H1 (cell line): Measurements from ENCODE around the gene FXR1. TPM values are rescaled to one million over a fixed set of nuclear protein-coding genes. Genes with fewer than 3 reads are reported as not detected.
"Not testable (repeated sequence)": the region's sequence is repeated elsewhere in the genome, so short reads cannot be mapped to it uniquely, and the experiment has no call there.

Experiments
- CTCF ChIA-PET: fragments of 300-600 bp; sonication (Branson Sonifier 250); formaldehyde crosslinking; loops from one replicate; lab custom pipeline; 2021; ENCODE audit not compliant: partially characterized antibody; lab: Charles Lee
- POLR2A ChIA-PET: fragments of 300-600 bp; sonication (Branson Sonifier 250); formaldehyde crosslinking; loops from one replicate; lab custom pipeline; 2021; ENCODE audit warnings: inconsistent platforms; ENCODE audit not compliant: partially characterized antibody; lab: Charles Lee
- DNase-seq, 2 experiments: peaks; one replicate each; pipeline versions ENCODE4 v3.0.0 to v3.0.0-alpha.2; 2010 to 2022; ENCODE audit warnings: low spot score in 2 of 2, low read depth in 1 of 2, mixed read lengths in 1 of 2
- FAIRE-seq: peaks from 2 replicates; lab custom pipeline; 2011; peaks lifted over from hg19 to GRCh38; lab: Jason Lieb, UNC
- H2AFZ ChIP-seq: 2 replicates; pipeline ENCODE4 v1.8.1; 2012; ENCODE audit warnings: low read length, inconsistent platforms
- H2AK5ac ChIP-seq: 2 replicates; pipeline ENCODE4 v1.6.1; 2013; ENCODE audit warnings: low read depth, low read length
- H2BK120ac ChIP-seq: replicated peaks from 2 replicates; pipeline ENCODE3; 2013; ENCODE audit warnings: low read depth, low read length, inconsistent platforms
- H2BK12ac ChIP-seq: 2 replicates; pipeline ENCODE4 v1.6.1; 2013; ENCODE audit warnings: low read depth, low read length
- H2BK15ac ChIP-seq: 2 replicates; pipeline ENCODE4 v1.6.1; 2013; ENCODE audit warnings: low read length
- H2BK20ac ChIP-seq: 2 replicates; pipeline ENCODE4 v1.6.1; 2013; ENCODE audit warnings: low read length
- H2BK5ac ChIP-seq: 2 replicates; pipeline ENCODE4 v1.6.1; 2013; ENCODE audit warnings: low read depth, low read length
- H3K14ac ChIP-seq: 2 replicates; pipeline ENCODE4 v1.6.1; 2013; ENCODE audit warnings: inconsistent platforms; ENCODE audit not compliant: insufficient read length
- H3K18ac ChIP-seq: 2 replicates; pipeline ENCODE4 v1.6.1; 2013; ENCODE audit warnings: low read length; ENCODE audit errors: extremely low read depth
- H3K23ac ChIP-seq: 2 replicates; pipeline ENCODE4 v1.6.1; 2013; ENCODE audit warnings: inconsistent platforms; ENCODE audit not compliant: insufficient read length
- H3K23me2 ChIP-seq: 2 replicates; pipeline ENCODE4 v1.6.1; 2013; ENCODE audit warnings: low read depth, low read length
- H3K27ac ChIP-seq: 2 replicates; pipeline ENCODE4 v1.6.1; 2011; ENCODE audit warnings: low read depth, low read length, inconsistent platforms
- H3K27me3 ChIP-seq, 4 experiments: replicated peaks in 1 of 4; 1 replicate in 1 of 4; 2 replicates in 3 of 4; pipeline versions ENCODE4 v1.6.1 to v1.8.1; 2011 to 2013; ENCODE audit warnings: low read length in 3 of 4, mild to moderate bottlenecking in 3 of 4, inconsistent platforms in 2 of 4, mixed read lengths in 2 of 4, moderate library complexity in 1 of 4; ENCODE audit not compliant: control insufficient read depth in 3 of 4, insufficient read depth in 3 of 4; ENCODE audit errors: extremely low read depth in 1 of 4
- H3K36me3 ChIP-seq, 4 experiments: 2 replicates each; pipeline versions ENCODE4 v1.6.1 to v1.8.1; 2011 to 2013; ENCODE audit warnings: mild to moderate bottlenecking in 4 of 4, low read length in 3 of 4, moderate library complexity in 2 of 4, control low read depth in 1 of 4, inconsistent platforms in 1 of 4; ENCODE audit not compliant: insufficient read depth in 4 of 4, control insufficient read depth in 2 of 4
- H3K4ac ChIP-seq: replicated peaks from 2 replicates; pipeline ENCODE3; 2013; ENCODE audit warnings: low read length, low read depth, mixed read lengths, inconsistent platforms; ENCODE audit not compliant: insufficient read length
- H3K4me1 ChIP-seq, 4 experiments: replicated peaks in 1 of 4; 1 replicate in 1 of 4; 2 replicates in 3 of 4; pipeline versions ENCODE4 v1.6.1 to v1.8.1; 2011 to 2013; ENCODE audit warnings: low read length in 3 of 4, inconsistent platforms in 2 of 4, mixed read lengths in 1 of 4; ENCODE audit not compliant: insufficient read depth in 4 of 4, control insufficient read depth in 3 of 4
- H3K4me2 ChIP-seq, 2 experiments: 2 replicates each; pipeline versions ENCODE4 v1.6.1 to v1.8.1; 2011 to 2013; ENCODE audit warnings: low read depth in 2 of 2, low read length in 2 of 2, control low read depth in 1 of 2, inconsistent platforms in 1 of 2, mild to moderate bottlenecking in 1 of 2; ENCODE audit not compliant: insufficient read depth in 1 of 2
- H3K4me3 ChIP-seq, 4 experiments: fragments of 200-600, 300-600 bp in 1 of 4; sonication (generic), shearing (Covaris generic), sonication (Bioruptor Twin) in 1 of 4; 2 replicates each; pipeline versions ENCODE4 v1.5.1 to v1.8.1; 2011 to 2016; ENCODE audit warnings: low read length in 4 of 4, low read depth in 3 of 4, control low read depth in 2 of 4, inconsistent platforms in 2 of 4, mild to moderate bottlenecking in 2 of 4, mixed read lengths in 1 of 4, moderate library complexity in 1 of 4; ENCODE audit not compliant: insufficient read depth in 2 of 4; ENCODE audit errors: extremely low read depth in 1 of 4
- H3K56ac ChIP-seq: replicated peaks from 2 replicates; pipeline ENCODE3; 2013; ENCODE audit warnings: low read depth, mild to moderate bottlenecking, mixed read lengths, low read length, inconsistent platforms; ENCODE audit not compliant: insufficient read length
- H3K79me1 ChIP-seq: 2 replicates; pipeline ENCODE4 v1.6.1; 2013; ENCODE audit warnings: low read depth, low read length, control low read depth
- H3K79me2 ChIP-seq, 2 experiments: 2 replicates each; pipeline versions ENCODE4 v1.6.1 to v1.8.1; 2012 to 2013; ENCODE audit warnings: low read length in 2 of 2, mild to moderate bottlenecking in 2 of 2, inconsistent platforms in 1 of 2; ENCODE audit not compliant: insufficient read depth in 2 of 2, control insufficient read depth in 1 of 2
- H3K9ac ChIP-seq, 4 experiments: replicated peaks in 1 of 4; 1 replicate in 1 of 4; 2 replicates in 3 of 4; pipeline versions ENCODE4 v1.6.1 to v1.8.1; 2011 to 2013; ENCODE audit warnings: low read depth in 3 of 4, low read length in 3 of 4, control low read depth in 2 of 4, mild to moderate bottlenecking in 2 of 4, moderate library complexity in 2 of 4, inconsistent platforms in 1 of 4; ENCODE audit errors: extremely low read depth in 1 of 4
- H3K9me3 ChIP-seq, 2 experiments: 2 replicates each; pipeline versions ENCODE4 v1.6.1 to v1.8.1; 2012 to 2013; ENCODE audit warnings: mild to moderate bottlenecking in 2 of 2, moderate library complexity in 2 of 2, control low read depth in 1 of 2, inconsistent platforms in 1 of 2, low read depth in 1 of 2, low read length in 1 of 2, mixed read lengths in 1 of 2; ENCODE audit not compliant: insufficient read depth in 2 of 2
- H4K20me1 ChIP-seq, 2 experiments: replicated peaks in 1 of 2; 2 replicates each; pipeline versions ENCODE3 to v1.8.1; 2011 to 2013; ENCODE audit warnings: inconsistent platforms in 2 of 2, low read length in 2 of 2, mild to moderate bottlenecking in 1 of 2; ENCODE audit not compliant: insufficient read depth in 2 of 2, control insufficient read depth in 1 of 2
- H4K5ac ChIP-seq: 2 replicates; pipeline ENCODE4 v1.6.1; 2013; ENCODE audit warnings: low read length, low read depth, mixed read lengths, inconsistent platforms; ENCODE audit not compliant: insufficient read length
- H4K8ac ChIP-seq: 2 replicates; pipeline ENCODE4 v1.8.0; 2013; ENCODE audit warnings: mild to moderate bottlenecking, moderate library complexity, low read length, inconsistent platforms; ENCODE audit not compliant: insufficient read depth; ENCODE audit errors: extremely low read depth
- H4K91ac ChIP-seq: replicated peaks from 2 replicates; pipeline ENCODE3; 2013; ENCODE audit warnings: low read length, mixed read lengths, inconsistent platforms; ENCODE audit not compliant: insufficient read length
- WGBS, 2 experiments: shearing (Covaris generic) in 1 of 2; methylation state at CpG; one replicate each; pipeline versions ENCODE4 v1.1.6 to v1.1.7; 2013 to 2015; ENCODE audit warnings: low lambda C conversion rate in 2 of 2, mixed read lengths in 2 of 2, inconsistent platforms in 1 of 2, low coverage in 1 of 2, missing lambda C conversion rate in 1 of 2; ENCODE audit not compliant: insufficient replicate concordance in 2 of 2, insufficient coverage in 1 of 2, insufficient read length in 1 of 2; ENCODE audit errors: extremely low coverage in 1 of 2, missing lambda C conversion rate in 1 of 2; 5-methylcytosine and 5-hydroxymethylcytosine counted together
- polyA plus RNA-seq, 7 experiments: library from polyadenylated mRNA; depleted of rRNA in 3 of 7; stranded (reverse) in 5 of 7; unstranded in 2 of 7; fragments of >200 nt in 5 of 7; fragments of 200-250 nt in 2 of 7; gene quantifications; 1 replicate in 5 of 7; 2 replicates in 1 of 7; 4 replicates in 1 of 7; pipeline versions ENCODE4 v1.2.1 to v1.2.3, GENCODE V29; 2011 to 2013; ENCODE audit warnings: missing spikeins in 2 of 7, mixed read lengths in 2 of 7
- total RNA-seq: library from RNA; stranded (reverse); fragmentation: NEBNext Ultra II Directional; extraction: Animal tissue kit (Norgen Biotek cat#: 25700); gene quantifications from 2 replicates; pipeline ENCODE4 v1.2.1, GENCODE V29; 2021

FXR1 gene
- total and polyA plus RNA-seq, 2 of the 8 experiments (the other 6 are each of a cell fraction or from before 2014, with no cell fraction given): 108 to 283 TPM

DNA sequence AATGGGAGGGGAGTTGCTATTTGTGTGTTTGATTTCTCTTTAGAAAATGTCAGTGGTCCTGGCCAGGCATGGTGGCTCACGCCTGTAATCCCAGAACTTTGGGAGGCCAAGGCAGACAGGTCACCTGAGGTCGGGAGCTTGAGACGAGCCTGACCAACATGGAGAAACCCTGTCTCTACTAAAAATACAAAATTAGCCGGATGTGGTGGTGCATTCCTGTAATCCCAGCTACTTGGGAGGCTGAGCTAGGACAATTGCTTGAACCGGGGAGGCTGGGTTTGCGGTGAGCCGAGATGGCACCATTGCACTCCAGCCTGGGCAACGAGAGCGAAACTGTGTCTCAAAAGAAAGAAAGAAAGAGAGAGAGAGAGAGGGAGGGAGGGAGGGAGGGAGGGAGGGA lies 40.0 kb upstream of the FXR1 start:
- H3K56ac ChIP-seq, H3K9ac ChIP-seq, H3K36me3 ChIP-seq, H3K18ac ChIP-seq, H3K14ac ChIP-seq, H2BK5ac ChIP-seq, H3K79me2 ChIP-seq, DNase-seq, H3K23ac ChIP-seq, H4K8ac ChIP-seq, H2BK120ac ChIP-seq, H2BK15ac ChIP-seq, H3K27ac ChIP-seq, H3K27me3 ChIP-seq, H4K20me1 ChIP-seq, H2AFZ ChIP-seq, H2BK20ac ChIP-seq, H2AK5ac ChIP-seq, H3K4me1 ChIP-seq, H3K4me2 ChIP-seq, POLR2A ChIA-PET, H3K4ac ChIP-seq, H3K23me2 ChIP-seq, H4K91ac ChIP-seq, FAIRE-seq, H3K4me3 ChIP-seq, H4K5ac ChIP-seq, H3K79me1 ChIP-seq, H3K9me3 ChIP-seq, H2BK12ac ChIP-seq: not testable (repeated sequence)
- CTCF ChIA-PET: interaction anchor here (1.0 kb wide), 1 partner anchor 9 kb away, joined by 3 read pairs; no protein-coding TSS in a partner anchor
- 81% methylated on average over 9 of the region's 9 CpGs; no CpG with 5 or more reads in 1 of the 2 experiments for WGBS, 2 experiments
